ENCODE results near the gene RNF180.
"Not testable (repeated sequence)": the region's sequence is repeated elsewhere in the genome, so short reads cannot be mapped to it uniquely, and the experiment has no call there.

RNF180 gene

DNA sequence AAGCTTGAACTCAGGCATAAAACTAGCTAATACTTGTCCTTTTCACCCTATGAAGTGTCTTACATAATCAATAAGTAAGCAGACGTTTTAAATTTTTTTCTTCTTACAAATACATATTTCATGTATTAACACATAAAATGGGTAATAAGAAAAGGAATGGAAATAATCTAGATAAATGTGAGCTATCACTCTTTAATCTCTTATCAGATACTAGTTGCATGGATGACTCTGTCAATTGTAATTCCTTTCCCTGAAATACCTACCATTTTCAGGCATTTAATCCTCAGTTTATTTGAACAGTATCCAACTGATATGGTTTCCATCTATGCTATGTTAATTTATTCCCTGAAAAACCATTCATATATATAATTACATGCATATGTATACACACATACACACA, 174.1 kb downstream of the RNF180 start:
- Mint-ChIP-seq H3K27ac (no peak overlapping the region), H3K4me1 (no peaks in the 10 kb centered on the region), H3K4me3 (no peak overlapping the region), H3K27me3 (no peaks in the 10 kb centered on the region), H3K9me3 (peaks cover 10% of the 10 kb centered on the region), H3K36me3 (ENCODE audit: low read depth) (no peaks in the 10 kb centered on the region)
- DNase-seq = no peak
- no peak for ATAC-seq

DNA sequence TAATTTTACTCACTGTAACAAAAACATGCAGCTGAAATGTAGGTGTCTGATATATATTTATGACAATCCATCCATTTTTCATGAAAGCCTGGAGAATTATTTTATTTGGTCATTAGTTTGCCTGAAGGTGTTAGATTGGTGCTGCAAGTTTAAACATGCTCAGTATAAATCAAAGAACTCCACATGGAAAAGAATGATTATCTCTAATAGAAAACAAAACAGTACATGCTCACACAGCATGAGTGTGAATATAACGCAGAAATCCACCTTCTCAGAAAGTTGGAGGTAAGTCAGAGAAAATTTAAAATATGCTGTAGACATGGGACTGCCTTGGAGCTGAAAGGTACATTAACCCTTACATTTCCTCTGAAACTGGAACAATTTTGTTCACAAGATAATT, 174.7 kb downstream of the RNF180 start:
- H3K4me1 Mint-ChIP-seq = no peaks in the 10 kb centered on the region
- no peak for ATAC-seq
- DNase-seq = no peak
- H3K36me3 Mint-ChIP-seq (ENCODE audit: low read depth) = no peaks in the 10 kb centered on the region
- no peak overlapping the region for H3K27ac Mint-ChIP-seq
- no peaks in the 10 kb centered on the region for H3K27me3 Mint-ChIP-seq
- H3K4me3 Mint-ChIP-seq = no peak overlapping the region
- H3K9me3 Mint-ChIP-seq = peaks cover 10% of the 10 kb centered on the region

DNA sequence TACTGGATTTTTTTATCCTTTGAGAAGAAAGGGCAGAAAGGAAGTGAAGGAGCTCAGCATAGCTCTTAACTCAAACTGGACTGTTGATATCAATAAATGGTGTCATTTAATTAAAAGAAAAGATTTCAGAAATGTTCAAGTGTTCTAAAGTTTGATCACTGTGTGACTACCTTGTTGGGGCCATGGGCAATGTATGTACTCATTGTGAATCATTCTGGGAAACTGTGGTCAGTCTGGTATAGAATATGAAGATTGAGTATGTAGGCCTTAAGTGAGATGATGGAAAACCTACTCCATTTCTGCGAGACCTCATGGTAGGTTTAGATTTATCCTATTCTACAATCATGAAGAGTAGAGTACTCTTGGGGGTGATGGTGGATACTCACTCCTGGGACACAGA, 175.7 kb downstream of the RNF180 start:
- no peak for ATAC-seq
- no peak for DNase-seq
- H3K27me3 Mint-ChIP-seq = no peaks in the 10 kb centered on the region
- no peaks in the 10 kb centered on the region for H3K36me3 Mint-ChIP-seq (ENCODE audit: low read depth)
- H3K4me3 Mint-ChIP-seq = no peak overlapping the region
- H3K9me3 Mint-ChIP-seq = peaks cover 12% of the 10 kb centered on the region
- no peaks in the 10 kb centered on the region for H3K4me1 Mint-ChIP-seq
- no peak overlapping the region for H3K27ac Mint-ChIP-seq

DNA sequence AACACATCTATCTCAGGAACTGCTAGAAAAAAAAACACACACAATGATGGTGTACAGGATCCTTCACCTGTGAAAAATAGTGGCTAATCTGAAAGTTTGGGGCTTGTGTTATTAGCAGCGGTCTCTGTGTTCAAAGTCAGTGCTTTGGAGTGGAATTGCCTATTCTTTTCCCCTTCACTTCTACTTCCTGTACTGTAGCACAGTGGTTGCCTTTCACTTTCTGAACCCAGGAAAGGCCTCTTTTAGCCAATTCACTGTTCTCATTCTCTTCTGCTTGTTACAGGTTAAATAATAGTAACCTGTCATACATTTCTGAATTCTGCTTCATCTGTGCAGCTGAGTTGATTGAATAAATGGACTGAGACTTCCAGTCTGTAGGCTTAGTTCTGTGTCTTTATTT, 178.9 kb downstream of the RNF180 start:
- H3K27me3 Mint-ChIP-seq = no peaks in the 10 kb centered on the region
- ATAC-seq (no peak), DNase-seq (no peak)
- H3K4me3 Mint-ChIP-seq = no peak overlapping the region
- no peak overlapping the region for H3K27ac Mint-ChIP-seq
- H3K9me3 Mint-ChIP-seq = peaks cover 9% of the 10 kb centered on the region
- H3K4me1 Mint-ChIP-seq = no peaks in the 10 kb centered on the region
- H3K36me3 Mint-ChIP-seq (ENCODE audit: low read depth) = no peaks in the 10 kb centered on the region

DNA sequence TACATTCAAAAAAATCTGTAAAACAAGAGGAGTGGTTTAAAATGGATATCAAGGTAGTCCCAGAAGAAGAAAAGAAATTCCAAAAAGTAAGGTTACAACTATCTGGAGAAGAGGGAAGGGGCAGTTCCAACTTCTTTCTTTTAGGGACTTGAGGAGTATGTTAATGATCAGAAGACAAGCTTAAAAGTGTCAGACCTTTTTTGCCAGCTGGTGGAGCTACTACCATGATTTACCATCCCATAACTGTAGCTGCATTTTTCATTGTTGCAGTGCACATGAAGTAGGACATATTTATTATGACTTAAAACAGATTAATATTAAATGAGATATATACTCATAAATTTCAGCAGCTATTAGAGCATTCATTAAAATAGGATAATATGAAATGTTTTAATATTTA, 181.7 kb downstream of the RNF180 start:
- ATAC-seq (no peak), DNase-seq (no peak)
- Mint-ChIP-seq H3K9me3 (peaks cover 9% of the 10 kb centered on the region), H3K4me3 (no peak overlapping the region), H3K27me3 (no peaks in the 10 kb centered on the region), H3K4me1 (no peaks in the 10 kb centered on the region), H3K27ac (no peak overlapping the region), H3K36me3 (ENCODE audit: low read depth) (no peaks in the 10 kb centered on the region)

DNA sequence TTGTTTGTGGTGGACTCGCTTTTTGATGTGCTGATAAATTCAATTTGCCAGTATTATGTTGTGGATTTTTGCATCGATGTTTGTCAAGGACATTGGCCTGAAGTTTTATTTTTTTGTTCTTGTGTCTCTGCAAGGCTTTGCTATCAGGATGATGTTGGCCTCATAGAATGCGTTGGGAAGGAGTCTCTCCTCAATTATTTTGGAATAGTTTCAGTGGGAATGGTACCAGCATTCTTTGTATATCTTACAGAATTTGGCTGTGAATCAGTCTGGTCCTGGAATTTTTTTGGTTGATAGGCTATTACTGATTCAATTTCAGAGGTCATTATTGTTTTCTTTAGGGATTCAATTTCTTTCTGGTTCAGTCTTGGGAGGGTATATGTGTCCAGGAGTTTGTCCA, 198.8 kb downstream of the RNF180 start:
- H3K36me3 Mint-ChIP-seq (ENCODE audit: low read depth) = no peaks in the 10 kb centered on the region
- no peaks in the 10 kb centered on the region for H3K27me3 Mint-ChIP-seq
- no peak for DNase-seq

DNA sequence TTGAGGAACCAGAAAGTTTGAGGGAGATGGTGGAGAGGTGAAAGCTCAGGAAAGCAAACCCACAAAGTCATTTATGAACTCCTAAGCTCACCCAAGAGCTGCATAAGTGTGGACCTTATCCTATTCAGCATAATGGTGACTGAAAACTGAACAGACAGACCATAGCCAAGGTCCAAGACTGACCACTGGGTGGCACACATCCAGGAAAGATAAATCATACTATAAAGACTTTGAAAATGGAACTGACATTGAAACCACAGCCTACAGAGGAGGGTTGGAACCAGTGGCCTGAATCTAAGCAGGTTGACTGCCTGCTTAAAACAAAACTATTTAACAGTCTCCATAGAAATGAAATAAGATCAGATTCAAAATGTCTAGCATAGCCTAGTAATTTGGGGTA, 219.1 kb downstream of the RNF180 start:
- no peak for ATAC-seq
- Mint-ChIP-seq H3K4me1 (no peaks in the 10 kb centered on the region), H3K4me3 (no peak overlapping the region), H3K36me3 (ENCODE audit: low read depth) (no peaks in the 10 kb centered on the region), H3K9me3 (no peaks in the 10 kb centered on the region), H3K27ac (no peak overlapping the region), H3K27me3 (no peaks in the 10 kb centered on the region)
- no peak for DNase-seq

More for the DNA sequence above, 198.8 kb downstream of the RNF180 start:
- Mint-ChIP-seq H3K27ac (no peak overlapping the region), H3K9me3 (peaks cover 28% of the 10 kb centered on the region), H3K4me3 (no peak overlapping the region), H3K4me1 (no peaks in the 10 kb centered on the region)
- no peak for ATAC-seq

DNA sequence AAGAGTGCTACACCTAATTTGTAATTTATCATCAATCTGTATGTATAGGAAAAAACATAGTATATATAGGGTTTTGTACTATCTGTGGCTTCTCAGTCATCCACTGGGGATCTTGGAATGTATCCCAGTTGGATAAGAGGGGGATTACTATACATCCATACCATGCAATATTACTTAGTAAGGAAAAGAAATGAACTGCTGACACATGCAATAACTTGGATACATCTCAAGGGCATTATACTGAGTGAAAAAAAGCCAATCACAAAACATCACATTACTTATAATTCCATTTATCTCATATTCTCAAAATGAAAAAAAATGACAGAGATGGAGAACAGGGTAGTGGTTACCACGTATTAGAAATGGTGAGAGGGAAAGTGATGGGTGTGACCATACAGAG, 231.9 kb downstream of the RNF180 start:
- Mint-ChIP-seq H3K4me1 (no peaks in the 10 kb centered on the region), H3K27ac (no peak overlapping the region), H3K27me3 (no peaks in the 10 kb centered on the region), H3K36me3 (ENCODE audit: low read depth) (no peaks in the 10 kb centered on the region), H3K9me3 (peaks cover 19% of the 10 kb centered on the region), H3K4me3 (no peak overlapping the region)
- no peak for ATAC-seq
- no peak for DNase-seq

DNA sequence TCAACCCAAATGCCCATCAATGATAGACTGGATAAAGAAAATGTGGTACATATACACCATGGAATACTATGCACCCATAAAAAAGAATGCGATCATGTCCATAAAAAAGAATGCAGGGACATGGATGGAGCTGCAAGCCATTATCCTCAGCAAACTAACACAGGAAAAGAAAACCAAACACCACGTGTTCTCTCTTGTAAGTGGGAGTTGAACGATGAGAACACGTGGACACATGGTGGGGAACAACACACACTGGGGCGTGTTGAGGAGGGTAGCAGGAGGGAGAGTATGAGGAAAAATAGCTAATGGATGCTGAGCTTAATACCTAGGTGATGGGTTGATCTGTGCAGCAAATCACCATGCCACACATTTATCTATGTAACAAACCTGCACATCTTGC, 233.1 kb downstream of the RNF180 start:
- DNase-seq; H3K27ac Mint-ChIP-seq; H3K4me1 Mint-ChIP-seq; H3K36me3 Mint-ChIP-seq (ENCODE audit: low read depth); ATAC-seq; H3K4me3 Mint-ChIP-seq; H3K27me3 Mint-ChIP-seq: not testable (repeated sequence)
- H3K9me3 Mint-ChIP-seq = peaks cover 13% of the 10 kb centered on the region

DNA sequence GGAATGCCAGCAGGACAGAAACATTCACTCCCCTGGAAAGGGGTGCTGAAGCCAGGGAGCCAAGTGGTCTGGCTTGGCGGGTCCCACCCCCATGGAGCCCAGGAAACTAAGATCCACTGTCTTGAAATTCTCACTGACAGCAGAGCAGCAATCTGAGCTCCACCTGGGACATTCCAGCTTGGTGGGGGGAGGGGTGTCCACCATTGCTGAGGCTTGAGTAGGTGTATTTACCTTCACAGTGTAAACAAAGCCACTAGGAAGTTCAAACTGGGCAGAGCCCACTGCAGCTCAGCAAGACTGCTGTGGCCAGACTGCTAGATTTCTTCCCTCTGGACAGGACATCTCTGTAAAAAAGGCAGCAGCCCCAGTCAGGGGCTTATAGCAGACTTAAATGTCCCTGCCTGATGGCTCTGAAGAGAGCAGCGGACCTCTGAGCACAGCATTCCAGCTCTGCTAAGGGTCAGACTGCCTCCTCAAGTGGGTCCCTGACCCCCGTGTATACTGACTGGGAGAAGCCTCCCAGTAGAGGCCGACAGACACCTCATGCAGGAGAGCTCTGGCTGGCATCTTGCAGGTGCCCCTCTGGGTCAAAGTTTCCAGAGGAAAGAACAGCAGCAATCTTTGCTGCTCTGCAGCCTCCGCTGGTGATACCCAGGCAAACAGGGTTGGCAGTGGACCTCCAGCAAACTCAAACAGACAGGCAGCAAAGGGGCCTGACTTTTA, 241.6 kb downstream of the RNF180 start:
- not testable (repeated sequence) for H3K36me3 Mint-ChIP-seq (ENCODE audit: low read depth); H3K4me3 Mint-ChIP-seq; DNase-seq; H3K4me1 Mint-ChIP-seq; H3K27me3 Mint-ChIP-seq; ATAC-seq; H3K27ac Mint-ChIP-seq
- peaks cover 32% of the 10 kb centered on the region for H3K9me3 Mint-ChIP-seq

DNA sequence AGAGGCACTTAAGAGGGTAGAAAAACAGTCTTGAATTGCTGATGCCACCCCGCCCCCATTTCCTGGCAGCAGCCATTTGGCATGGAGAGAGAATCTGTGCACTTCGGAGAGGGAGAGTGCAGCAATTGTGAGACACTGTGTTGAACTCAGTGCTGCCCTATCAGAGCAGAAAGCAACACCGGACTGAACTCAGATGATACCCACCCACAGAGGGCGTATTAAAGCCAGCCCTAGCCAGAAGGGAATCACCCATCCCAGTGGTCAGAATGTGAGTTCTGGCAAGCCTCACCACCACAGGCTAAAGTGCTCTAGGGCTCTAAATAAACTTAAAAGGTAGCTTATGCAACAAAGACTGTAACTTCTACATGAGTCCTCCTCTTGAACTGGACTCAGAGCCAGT, 251.7 kb downstream of the RNF180 start:
- Mint-ChIP-seq H3K4me1 (no peaks in the 10 kb centered on the region), H3K9me3 (peaks cover 14% of the 10 kb centered on the region)
- ATAC-seq = peak; percentile 20

DNA sequence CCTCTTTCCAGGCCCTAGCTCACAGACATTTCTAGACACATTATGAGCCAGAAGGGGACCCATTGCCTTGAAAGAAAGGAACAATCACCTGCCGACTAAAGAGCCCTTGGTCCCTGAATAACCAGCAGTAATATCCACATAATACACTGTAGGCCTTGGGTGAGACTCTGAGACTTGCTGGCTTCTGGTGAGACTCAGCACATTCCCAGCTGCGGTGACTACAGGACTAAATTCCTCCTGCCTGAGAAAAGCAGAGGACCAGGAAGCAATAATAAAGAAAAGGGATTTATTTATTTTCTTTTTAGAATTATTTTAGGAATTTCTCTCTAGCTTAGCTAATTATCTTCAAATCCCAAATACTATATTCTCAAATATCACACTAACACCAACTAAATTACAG, 252.4 kb downstream of the RNF180 start:
- no peak for DNase-seq
- Mint-ChIP-seq H3K4me1 (no peaks in the 10 kb centered on the region), H3K9me3 (peaks cover 13% of the 10 kb centered on the region), H3K36me3 (ENCODE audit: low read depth) (no peaks in the 10 kb centered on the region), H3K27me3 (no peaks in the 10 kb centered on the region), H3K27ac (no peak overlapping the region), H3K4me3 (no peak overlapping the region)
- ATAC-seq = no peak

More for the DNA sequence above, 251.7 kb downstream of the RNF180 start:
- Mint-ChIP-seq H3K36me3 (ENCODE audit: low read depth) (no peaks in the 10 kb centered on the region), H3K4me3 (no peak overlapping the region), H3K27ac (no peak overlapping the region), H3K27me3 (no peaks in the 10 kb centered on the region)
- DNase-seq = no peak
